DOHH2 (cell line): ENCODE results near the gene CTRB2.

Source experiments
- EZH2phosphoT487 ChIP-seq: fragments of 200-600 bp; sonication (generic); IDR thresholded peaks from 2 replicates; pipeline ENCODE4 v1.6.1; 2017; ENCODE audit warnings: borderline replicate concordance, mild to moderate bottlenecking, antibody characterized with exemption, low read length, moderate library complexity, mixed read lengths
- TF ChIP-seq, protein P1 (sequence below): fragments of 200-600 bp; sonication (generic); IDR thresholded peaks from one replicate; pipeline ENCODE4 v1.5.1; 2014; ENCODE audit warnings: antibody characterized with exemption, mild to moderate bottlenecking, low read depth, low read length; ENCODE audit not compliant: poor library complexity, severe bottlenecking

- TF ChIP-seq, protein P1, sequence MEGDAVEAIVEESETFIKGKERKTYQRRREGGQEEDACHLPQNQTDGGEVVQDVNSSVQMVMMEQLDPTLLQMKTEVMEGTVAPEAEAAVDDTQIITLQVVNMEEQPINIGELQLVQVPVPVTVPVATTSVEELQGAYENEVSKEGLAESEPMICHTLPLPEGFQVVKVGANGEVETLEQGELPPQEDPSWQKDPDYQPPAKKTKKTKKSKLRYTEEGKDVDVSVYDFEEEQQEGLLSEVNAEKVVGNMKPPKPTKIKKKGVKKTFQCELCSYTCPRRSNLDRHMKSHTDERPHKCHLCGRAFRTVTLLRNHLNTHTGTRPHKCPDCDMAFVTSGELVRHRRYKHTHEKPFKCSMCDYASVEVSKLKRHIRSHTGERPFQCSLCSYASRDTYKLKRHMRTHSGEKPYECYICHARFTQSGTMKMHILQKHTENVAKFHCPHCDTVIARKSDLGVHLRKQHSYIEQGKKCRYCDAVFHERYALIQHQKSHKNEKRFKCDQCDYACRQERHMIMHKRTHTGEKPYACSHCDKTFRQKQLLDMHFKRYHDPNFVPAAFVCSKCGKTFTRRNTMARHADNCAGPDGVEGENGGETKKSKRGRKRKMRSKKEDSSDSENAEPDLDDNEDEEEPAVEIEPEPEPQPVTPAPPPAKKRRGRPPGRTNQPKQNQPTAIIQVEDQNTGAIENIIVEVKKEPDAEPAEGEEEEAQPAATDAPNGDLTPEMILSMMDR = no peak
- TF ChIP-seq EZH2phosphoT487 = no peak
Measured at GRCh38 chr16:75193730-75194444, 13.1 kb downstream of the CTRB2 start.
